Epithelial cell of prostate (primary cell): ENCODE results near the gene ZSWIM5.
"Not testable (repeated sequence)": the region's sequence is repeated elsewhere in the genome, so short reads cannot be mapped to it uniquely, and the experiment has no call there.

Source experiments
- DNase-seq: peaks from one replicate; pipeline ENCODE4 v3.0.0-alpha.2; 2011; ENCODE audit warnings: low read depth, low spot score
- H3K27ac ChIP-seq: fragments of 450-650 bp; 2 replicates; pipeline ENCODE4 v1.5.1; 2017; ENCODE audit warnings: mild to moderate bottlenecking

Gene ZSWIM5

DNA sequence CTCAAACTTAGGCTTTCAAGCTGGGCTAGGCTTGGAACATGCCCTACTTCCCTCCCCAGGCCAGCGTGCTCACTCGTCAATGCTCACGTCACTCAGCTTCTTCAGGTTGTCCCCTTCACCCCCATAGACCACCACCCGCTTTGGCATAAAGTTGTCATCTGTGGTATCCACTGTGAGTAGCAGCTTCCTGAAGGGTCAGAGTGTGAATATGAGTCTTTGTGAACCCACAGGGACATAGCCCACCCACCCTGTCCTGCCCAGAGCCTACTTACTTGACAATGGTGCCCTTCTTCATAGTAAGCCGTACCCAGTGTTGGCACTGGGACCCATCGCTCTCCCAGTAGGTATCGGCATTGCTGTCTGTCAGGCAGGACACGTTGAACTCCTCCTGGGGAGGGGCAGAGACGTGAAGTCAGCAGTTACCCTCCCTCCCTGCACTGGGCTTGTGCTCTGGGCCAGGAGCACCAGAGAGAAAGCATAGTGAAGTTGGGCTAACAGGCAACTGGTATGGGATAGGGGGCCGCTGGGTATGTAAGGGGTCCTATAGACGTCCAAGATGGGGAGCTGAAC lies 197.0 kb downstream of the ZSWIM5 start:
- H3K27ac ChIP-seq: no peak overlapping the region
- DNase-seq: no peak

GRCh38 chr1:45008516-45008915 lies 197.9 kb downstream of the ZSWIM5 start:
- no peak overlapping the region for H3K27ac ChIP-seq
- no peak for DNase-seq

- DNase-seq: no peak
- no peak overlapping the region for H3K27ac ChIP-seq
Measured at GRCh38 chr1:45008076-45008475, 198.3 kb downstream of the ZSWIM5 start.

DNA sequence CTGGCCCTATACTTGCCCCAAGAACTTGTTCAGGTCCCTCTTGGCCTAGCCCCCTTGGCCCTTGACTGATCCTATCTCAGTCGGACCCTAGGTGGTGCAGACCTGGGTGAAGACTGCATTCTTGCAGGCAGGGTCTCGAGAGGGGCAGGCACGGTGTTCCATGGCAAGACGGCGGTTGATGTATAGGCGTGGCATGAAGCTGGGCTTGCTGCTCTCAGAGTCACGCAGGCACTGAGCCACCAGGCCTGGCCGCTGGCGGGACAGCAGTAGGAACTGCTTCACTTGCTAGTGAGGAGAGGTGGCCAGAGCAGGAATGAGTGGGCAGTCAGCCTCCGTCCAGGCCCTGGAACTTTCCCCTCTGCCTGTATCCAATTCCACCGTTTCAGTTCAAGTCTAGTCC lies 199.1 kb downstream of the ZSWIM5 start:
- DNase-seq: no peak
- no peak overlapping the region for H3K27ac ChIP-seq

GRCh38 chr1:45005761-45006160 lies 200.6 kb downstream of the ZSWIM5 start:
- no peak for DNase-seq
- no peak overlapping the region for H3K27ac ChIP-seq

GRCh38 chr1:45004281-45004920 lies 202.0 kb downstream of the ZSWIM5 start:
- no peak for DNase-seq
- H3K27ac ChIP-seq: no peak overlapping the region

GRCh38 chr1:45003741-45004140 lies 202.7 kb downstream of the ZSWIM5 start:
- H3K27ac ChIP-seq: no peak overlapping the region
- DNase-seq: no peak

DNA sequence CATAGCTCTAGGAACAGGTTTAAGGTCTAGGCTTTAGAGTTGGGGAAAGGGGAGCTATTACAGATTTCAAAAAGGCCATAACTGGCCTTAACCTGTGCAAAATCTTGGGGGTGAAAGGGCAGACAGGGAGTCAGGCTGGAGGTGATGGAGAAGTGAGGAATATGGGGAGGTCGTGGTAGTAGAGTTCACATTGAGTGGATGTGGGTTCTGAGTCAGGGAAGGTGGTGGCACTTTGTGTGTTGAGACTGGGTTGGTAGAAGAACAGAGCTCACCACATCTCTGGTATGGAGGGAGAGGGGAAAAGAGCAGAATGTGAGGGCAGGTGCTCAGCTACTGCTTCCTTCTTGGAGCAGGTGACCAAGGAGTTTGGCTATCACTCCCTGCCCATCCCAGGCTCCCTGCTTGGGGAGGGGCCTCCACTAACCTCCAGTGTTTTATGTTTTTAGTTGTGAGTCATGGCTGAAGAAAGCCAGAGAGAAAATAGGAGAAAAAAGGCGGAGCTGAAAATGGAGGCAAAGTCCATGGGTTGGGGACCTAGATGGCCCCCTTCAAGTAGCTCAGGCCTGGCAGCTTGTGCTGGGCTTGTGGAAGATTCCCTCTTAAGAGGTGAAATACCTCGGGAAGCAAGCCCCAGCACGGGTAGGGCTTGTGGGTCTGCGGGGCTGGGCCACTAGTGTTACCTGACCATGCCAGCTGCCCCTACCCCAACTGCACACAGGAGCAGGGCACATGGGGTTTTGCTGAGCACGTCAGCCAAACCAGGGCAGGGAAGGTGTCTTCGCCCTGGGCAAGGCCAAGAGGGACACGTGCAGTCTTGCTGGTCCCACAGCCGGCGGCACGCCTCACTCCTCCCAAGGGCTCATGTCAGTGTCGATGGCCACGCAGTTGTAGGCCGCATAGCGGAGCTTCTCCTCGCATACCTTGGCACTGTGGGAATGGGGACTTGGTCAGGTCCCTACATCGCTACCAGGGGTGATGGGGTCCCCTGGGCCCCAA lies 203.5 kb downstream of the ZSWIM5 start:
- DNase-seq: no peak
- no peak overlapping the region for H3K27ac ChIP-seq

GRCh38 chr1:45001576-45001975 lies 204.8 kb downstream of the ZSWIM5 start:
- DNase-seq, H3K27ac ChIP-seq: not testable (repeated sequence)

DNA sequence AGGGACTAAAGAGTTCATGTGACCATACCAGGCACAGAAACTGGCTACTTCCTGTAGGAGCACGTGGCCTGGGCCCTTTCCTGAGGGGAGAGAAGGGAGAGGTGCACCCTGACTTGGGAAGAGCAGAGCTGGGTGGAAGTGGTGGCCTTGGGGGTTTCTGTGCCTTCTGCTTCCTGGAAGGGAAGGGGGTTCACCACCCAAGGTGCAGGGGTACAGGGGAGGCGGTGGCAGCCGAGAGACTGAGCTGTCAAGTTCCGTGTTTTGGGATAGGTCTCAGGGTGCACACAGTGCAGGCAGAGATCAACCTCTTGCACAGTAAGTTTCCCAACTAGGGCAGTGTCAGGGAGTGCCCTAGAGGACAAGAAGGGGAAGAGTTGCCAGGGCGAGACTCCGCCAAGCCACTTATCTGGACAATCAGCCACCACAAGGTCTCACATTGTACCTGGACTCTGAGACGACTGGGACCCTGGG lies 205.4 kb downstream of the ZSWIM5 start:
- no peak overlapping the region for H3K27ac ChIP-seq
- DNase-seq: no peak

DNA sequence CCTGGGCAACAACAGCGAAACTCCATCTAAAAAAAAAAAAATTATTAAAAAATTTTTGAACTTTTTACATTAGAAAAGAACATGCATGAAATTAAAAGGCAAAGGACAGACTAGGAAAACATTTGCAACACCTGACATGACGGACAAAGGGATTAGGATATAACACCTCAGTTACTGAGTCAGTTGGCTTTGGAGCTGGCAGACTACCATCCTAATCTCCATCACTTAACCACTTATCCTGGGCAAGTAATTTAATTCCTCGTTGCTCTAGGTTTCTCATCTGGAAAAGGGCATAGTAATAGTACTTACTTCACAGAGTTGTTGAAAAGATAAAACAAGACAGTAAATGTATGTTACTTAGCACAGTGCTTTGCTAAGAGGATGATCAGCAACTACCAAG lies 207.2 kb downstream of the ZSWIM5 start:
- DNase-seq: no peak
- H3K27ac ChIP-seq: no peak overlapping the region

DNA sequence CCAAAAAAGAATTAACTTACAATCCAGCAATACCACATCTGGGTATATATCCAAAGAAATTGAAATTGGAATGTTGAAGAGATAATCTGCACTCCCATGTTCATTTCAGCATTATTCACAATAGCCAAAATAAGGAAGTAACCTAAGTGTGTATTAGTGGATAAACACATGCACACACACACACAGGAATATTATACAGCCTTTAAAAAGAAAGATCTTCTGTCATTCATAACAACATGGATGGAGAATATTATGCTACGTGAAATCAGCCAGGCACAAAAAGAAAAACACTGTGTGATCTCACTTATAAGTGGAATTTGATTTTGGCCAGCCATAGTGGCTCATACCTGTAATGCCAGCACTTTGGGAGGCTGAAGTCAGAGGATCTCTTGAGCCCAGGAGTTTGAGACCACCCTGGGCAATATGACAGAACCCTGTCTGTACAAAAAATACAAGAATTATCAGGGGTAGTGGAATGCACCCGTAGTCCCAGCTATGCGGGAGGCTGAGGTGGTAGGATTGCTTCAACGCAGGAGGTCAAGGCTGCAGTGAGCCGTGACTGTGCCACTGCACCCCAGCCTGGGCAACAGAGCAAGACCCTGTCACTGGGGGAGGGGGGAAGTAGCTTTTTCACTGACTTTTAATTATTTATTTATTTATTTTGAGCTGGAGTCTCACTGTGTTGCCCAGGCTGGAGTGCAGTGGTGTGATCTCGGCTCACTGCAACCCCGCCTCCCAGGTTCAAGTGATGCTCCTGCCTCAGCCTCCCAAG lies 210.8 kb downstream of the ZSWIM5 start:
- no peak overlapping the region for H3K27ac ChIP-seq
- DNase-seq: no peak

DNA sequence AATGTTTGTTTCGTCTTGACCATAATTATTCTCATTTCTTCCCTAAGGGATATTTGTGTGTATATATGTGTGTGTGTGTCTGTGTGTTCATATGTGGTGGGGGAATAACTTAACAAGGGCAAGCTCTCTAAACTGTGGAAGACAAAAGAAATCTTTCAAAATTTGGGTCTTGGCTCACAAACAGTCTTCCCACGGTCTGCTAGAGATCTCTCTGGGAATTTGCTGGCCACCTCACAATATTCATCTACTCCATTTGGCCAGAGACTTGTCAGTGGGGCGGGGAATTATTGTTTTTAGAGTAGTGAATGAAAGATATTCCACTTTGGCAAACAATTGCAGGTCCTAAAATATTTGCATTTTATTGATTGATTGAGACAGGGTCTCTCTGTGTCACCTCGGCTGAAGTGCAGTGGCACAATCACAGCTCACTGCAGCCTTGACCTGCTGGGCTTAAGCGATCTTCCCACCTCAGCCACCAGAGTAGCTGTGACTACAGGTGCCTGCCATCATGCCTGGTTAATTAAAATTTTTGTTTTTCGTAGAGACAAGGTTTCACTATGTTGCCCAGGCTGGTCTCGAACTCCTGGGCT lies 212.0 kb downstream of the ZSWIM5 start:
- DNase-seq: no peak
- no peak overlapping the region for H3K27ac ChIP-seq

DNA sequence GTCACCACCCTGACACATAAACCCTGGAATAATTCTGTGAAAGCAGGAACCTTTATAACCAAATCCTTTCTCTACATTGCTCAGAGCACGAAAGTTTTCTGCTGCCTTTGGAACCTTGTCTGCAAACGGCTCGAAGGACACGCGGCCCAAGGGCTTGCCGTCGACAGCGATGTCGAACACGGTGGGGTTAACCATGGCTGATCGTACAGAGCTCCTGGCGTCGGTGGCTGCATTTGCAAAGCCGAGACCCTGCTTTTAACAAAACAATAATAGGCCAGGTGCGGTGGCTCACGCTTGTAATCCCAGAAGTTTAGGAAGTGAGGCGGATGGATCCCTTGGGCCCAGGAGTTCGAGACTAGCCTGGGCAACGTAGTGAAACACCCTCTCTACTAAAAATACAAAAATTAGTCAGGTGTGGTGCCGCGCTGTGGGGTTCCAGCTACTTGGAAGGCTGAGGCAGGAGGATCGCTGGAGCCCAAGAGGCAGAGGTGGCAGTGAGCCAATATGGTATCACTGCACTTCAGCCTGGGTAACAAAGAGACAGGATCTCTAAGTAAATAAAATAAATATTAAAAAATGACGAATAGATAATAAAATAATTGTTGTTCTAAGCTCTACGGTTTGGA lies 217.8 kb downstream of the ZSWIM5 start:
- no peak for DNase-seq
- no peak overlapping the region for H3K27ac ChIP-seq

GRCh38 chr1:44985747-44986359 lies 220.6 kb downstream of the ZSWIM5 start:
- DNase-seq: no peak
- H3K27ac ChIP-seq: peak overlapping the region; percentile 47

GRCh38 chr1:44977372-44977771 lies 229.0 kb downstream of the ZSWIM5 start:
- not testable (repeated sequence) for DNase-seq, H3K27ac ChIP-seq

DNA sequence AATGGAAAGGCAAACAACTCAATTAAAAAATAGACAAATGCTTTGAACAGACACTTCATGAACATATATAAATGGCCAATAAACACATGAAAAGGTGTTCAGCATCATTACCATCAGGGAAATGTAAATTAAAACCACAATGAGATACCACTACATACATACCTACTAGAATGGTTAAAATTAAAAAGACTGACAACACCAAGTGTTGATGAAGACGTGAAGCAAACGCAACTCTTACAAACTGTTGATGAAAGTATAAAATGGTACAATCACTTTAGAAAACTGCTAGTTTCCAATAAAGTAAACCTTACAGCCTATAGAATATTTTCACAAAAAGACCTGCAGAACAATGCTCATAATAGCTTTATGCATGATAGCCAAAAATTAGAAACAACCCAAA lies 230.2 kb downstream of the ZSWIM5 start:
- DNase-seq: no peak
- H3K27ac ChIP-seq: no peak overlapping the region

GRCh38 chr1:44973645-44974044 lies 232.8 kb downstream of the ZSWIM5 start:
- no peak overlapping the region for H3K27ac ChIP-seq
- no peak for DNase-seq

DNA sequence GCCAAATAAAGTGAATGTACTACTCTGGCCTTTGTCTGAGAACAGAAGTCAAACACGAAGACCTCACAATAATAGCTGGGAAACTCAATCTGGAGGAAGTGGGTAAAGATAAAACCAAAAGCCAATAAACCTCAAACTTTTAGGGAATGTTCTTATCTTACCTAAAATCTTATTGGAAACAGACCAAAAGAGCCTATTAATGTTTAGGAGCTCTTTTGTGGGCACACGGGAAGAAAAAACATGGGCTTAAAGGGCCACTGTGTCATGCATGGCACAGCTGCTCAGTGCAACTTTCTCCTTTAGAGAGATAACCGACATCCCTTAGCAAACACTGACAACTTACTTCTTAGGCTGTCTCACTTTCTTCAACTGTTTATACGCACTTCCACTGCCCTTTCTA lies 236.1 kb downstream of the ZSWIM5 start:
- no peak for DNase-seq
- no peak overlapping the region for H3K27ac ChIP-seq
